ENCODE measurements around the gene TTC38.

DNA sequence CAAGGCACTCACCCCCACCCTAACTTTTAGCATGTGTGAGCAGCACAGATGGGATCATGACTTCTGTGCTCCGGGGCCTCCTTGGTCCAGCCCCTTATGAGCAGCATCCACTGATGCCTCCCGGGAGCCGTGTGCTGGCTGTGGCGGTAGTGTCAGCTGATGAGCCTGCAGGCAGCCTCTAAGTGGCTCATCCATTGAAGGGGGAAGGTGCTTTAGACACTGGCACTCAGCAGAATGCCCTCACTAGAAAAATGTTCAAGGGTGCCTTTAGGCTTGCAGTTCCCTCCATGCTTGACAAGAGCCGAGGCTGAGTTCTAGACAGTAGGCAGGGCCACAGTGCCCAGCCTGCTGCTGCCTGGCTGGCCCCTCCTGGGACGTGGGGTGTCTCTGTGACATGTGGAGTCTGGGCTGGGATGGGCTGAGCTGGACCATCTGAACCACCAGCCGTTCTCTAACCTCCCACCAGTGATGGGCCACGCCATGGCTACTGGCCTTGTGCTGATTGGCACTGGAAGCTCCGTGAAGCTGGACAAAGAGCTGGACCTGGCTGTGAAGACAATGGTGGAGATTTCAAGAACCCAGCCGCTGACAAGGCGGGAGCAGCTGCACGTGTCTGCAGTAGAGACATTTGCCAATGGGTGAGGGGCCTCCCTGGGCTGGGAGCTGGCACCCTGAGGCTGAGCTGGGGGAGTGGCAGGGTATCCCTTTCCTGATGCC lies 5.8 kb downstream of the TTC38 start:
- TF ChIP-seq POLR2A (IDR thresholded peaks at IDR 0.05): no peak
- TF ChIP-seq, protein P1, sequence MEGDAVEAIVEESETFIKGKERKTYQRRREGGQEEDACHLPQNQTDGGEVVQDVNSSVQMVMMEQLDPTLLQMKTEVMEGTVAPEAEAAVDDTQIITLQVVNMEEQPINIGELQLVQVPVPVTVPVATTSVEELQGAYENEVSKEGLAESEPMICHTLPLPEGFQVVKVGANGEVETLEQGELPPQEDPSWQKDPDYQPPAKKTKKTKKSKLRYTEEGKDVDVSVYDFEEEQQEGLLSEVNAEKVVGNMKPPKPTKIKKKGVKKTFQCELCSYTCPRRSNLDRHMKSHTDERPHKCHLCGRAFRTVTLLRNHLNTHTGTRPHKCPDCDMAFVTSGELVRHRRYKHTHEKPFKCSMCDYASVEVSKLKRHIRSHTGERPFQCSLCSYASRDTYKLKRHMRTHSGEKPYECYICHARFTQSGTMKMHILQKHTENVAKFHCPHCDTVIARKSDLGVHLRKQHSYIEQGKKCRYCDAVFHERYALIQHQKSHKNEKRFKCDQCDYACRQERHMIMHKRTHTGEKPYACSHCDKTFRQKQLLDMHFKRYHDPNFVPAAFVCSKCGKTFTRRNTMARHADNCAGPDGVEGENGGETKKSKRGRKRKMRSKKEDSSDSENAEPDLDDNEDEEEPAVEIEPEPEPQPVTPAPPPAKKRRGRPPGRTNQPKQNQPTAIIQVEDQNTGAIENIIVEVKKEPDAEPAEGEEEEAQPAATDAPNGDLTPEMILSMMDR (IDR thresholded peaks at IDR 0.05): no peak

Measured in esophagus squamous epithelium (tissue), 4 donors.